OCI-LY1 (cell line): ENCODE measurements around the gene BICD1.

ENCODE experiments used
- CTCF ChIP-seq: fragments of 200-600 bp; sonication (generic), shearing (Covaris generic); IDR thresholded peaks from 2 replicates; pipeline ENCODE4 v1.5.1; 2017; ENCODE audit warnings: mild to moderate bottlenecking, antibody characterized with exemption, low read length, moderate library complexity, mixed read lengths
- EZH2 ChIP-seq: fragments of 200-600 bp; sonication (generic), shearing (Covaris generic); IDR thresholded peaks from 2 replicates; pipeline ENCODE4 v1.8.0; 2017; ENCODE audit warnings: borderline replicate concordance, mixed run types, mild to moderate bottlenecking, antibody characterized with exemption, low read length, moderate library complexity, mixed read lengths

GRCh38 chr12:32431025-32431424, 324.4 kb downstream of the BICD1 start:
- TF ChIP-seq CTCF (no peak), EZH2 (no peak)
